Measurements from ENCODE around the gene CLEC12A.

- no peak for TF ChIP-seq CTCF (IDR thresholded peaks at IDR 0.05)
- no peak for TF ChIP-seq POLR2A (IDR thresholded peaks at IDR 0.05)
Measured at GRCh38 chr12:10015450-10015849, 44.2 kb downstream of the CLEC12A start.

Data from adrenal gland (tissue), 5 donors.